Natural killer cell (primary cell): ENCODE measurements around the gene P4HTM. TPM values are rescaled to one million over a fixed set of nuclear protein-coding genes. Genes with fewer than 3 reads are reported as not detected.

Source experiments
- ATAC-seq, 3 donors: fragments of 150-1000 bp in 2 of 3; fragments of 200-7000 bp in 1 of 3; cut with Tn5 transposase; 1 replicate in 1 of 3; 2 replicates in 2 of 3; pipeline ENCODE4 v1.10.0; 2021; ENCODE audit warnings: mild to moderate bottlenecking in 2 of 3, moderate library complexity in 2 of 3
- DNase-seq, 2 donors: peaks; one replicate each; pipeline versions ENCODE4 v3.0.0 to v3.0.0-alpha.2; 2013 to 2021; ENCODE audit warnings: mixed read lengths in 1 of 2
- H3K27ac ChIP-seq: one replicate; pipeline ENCODE4 v1.5.1; 2013; ENCODE audit warnings: mild to moderate bottlenecking, low read length
- H3K27me3 ChIP-seq: one replicate; pipeline ENCODE4 v1.6.1; 2013; ENCODE audit warnings: low read length; ENCODE audit not compliant: control insufficient read depth, insufficient read depth
- H3K36me3 ChIP-seq: one replicate; pipeline ENCODE4 v1.6.1; 2013; ENCODE audit warnings: low read length; ENCODE audit not compliant: control insufficient read depth, insufficient read depth
- H3K4me1 ChIP-seq: one replicate; pipeline ENCODE4 v1.6.1; 2013; ENCODE audit warnings: low read length; ENCODE audit not compliant: control insufficient read depth, insufficient read depth
- H3K4me3 ChIP-seq: one replicate; pipeline ENCODE4 v1.5.1; 2013; ENCODE audit warnings: low read length
- H3K9me3 ChIP-seq: one replicate; pipeline ENCODE4 v1.6.1; 2013; ENCODE audit warnings: low read length; ENCODE audit not compliant: control insufficient read depth, insufficient read depth
- H3K27ac Mint-ChIP-seq, 2 donors: one replicate each; pipeline ENCODE4 v1.8.0; 2022; ENCODE audit warnings: mild to moderate bottlenecking in 2 of 2, mixed read lengths in 2 of 2, moderate library complexity in 1 of 2
- H3K27me3 Mint-ChIP-seq, 2 donors: one replicate each; pipeline ENCODE4 v1.8.0; 2022; ENCODE audit warnings: low read depth in 2 of 2, mixed read lengths in 2 of 2
- H3K36me3 Mint-ChIP-seq: one replicate; pipeline ENCODE4 v1.8.0; 2022; ENCODE audit warnings: mixed read lengths
- H3K4me1 Mint-ChIP-seq, 2 donors: one replicate each; pipeline ENCODE4 v1.8.0; 2022; ENCODE audit warnings: mixed read lengths in 2 of 2
- H3K4me3 Mint-ChIP-seq: one replicate; pipeline ENCODE4 v1.8.0; 2022; ENCODE audit warnings: mild to moderate bottlenecking, moderate library complexity, mixed read lengths
- H3K9me3 Mint-ChIP-seq, 2 donors: one replicate each; pipeline ENCODE4 v1.8.0; 2022; ENCODE audit warnings: mixed read lengths in 2 of 2
- CTCF ChIP-seq: fragments of 200-600 bp; IDR thresholded peaks from one replicate; pipeline ENCODE4 v1.8.0; 2022; ENCODE audit warnings: antibody characterized with exemption
- WGBS: methylation state at CpG from one replicate; pipeline ENCODE4 v1.1.7; 2013; ENCODE audit warnings: missing lambda C conversion rate; ENCODE audit not compliant: insufficient coverage; 5-methylcytosine and 5-hydroxymethylcytosine counted together
- intact Hi-C: fragments of 100-400 bp; cut with micrococcal nuclease; formaldehyde crosslinking; loops from one replicate; pipeline ENCODE4 v1.14.2; 2022
- total RNA-seq, 4 donors: library from RNA; stranded (reverse); fragments of 120-200 nt in 1 of 4; gene quantifications; one replicate each; pipeline versions ENCODE4 v1.2.3 to v1.2.4, GENCODE V29; 2013 to 2022

Gene P4HTM
- total RNA-seq, 3 donors from 2014 or later (not counting 1 experiment from before 2014, with no cell fraction given) = 28.8 to 31.3 (median 30.6) TPM

GRCh38 chr3:49053543-49053942, 63.5 kb downstream of the P4HTM start:
- Mint-ChIP-seq H3K4me3 (no peak overlapping the region), H3K36me3 (peaks cover 8% of the 10 kb centered on the region), H3K27me3 (no peaks in the 10 kb centered on the region), H3K27ac (peak overlapping the region in 1 of 2 donors; percentile 36), H3K4me1 (peaks cover 15 to 18% of the 10 kb centered on the region in 2 donors), H3K9me3 (no peaks in the 10 kb centered on the region)
- WGBS = 80% methylated on average over 1 of the region's 1 CpG
- Histone ChIP-seq H3K27ac (no peak overlapping the region), H3K9me3 (no peaks in the 10 kb centered on the region), H3K4me1 (no peaks in the 10 kb centered on the region), H3K36me3 (peaks cover 45% of the 10 kb centered on the region), H3K4me3 (no peak overlapping the region), H3K27me3 (no peaks in the 10 kb centered on the region)
- intact Hi-C loops = no loop called here
- TF ChIP-seq CTCF = no peak
- ATAC-seq (no peak), DNase-seq (no peak)

DNA sequence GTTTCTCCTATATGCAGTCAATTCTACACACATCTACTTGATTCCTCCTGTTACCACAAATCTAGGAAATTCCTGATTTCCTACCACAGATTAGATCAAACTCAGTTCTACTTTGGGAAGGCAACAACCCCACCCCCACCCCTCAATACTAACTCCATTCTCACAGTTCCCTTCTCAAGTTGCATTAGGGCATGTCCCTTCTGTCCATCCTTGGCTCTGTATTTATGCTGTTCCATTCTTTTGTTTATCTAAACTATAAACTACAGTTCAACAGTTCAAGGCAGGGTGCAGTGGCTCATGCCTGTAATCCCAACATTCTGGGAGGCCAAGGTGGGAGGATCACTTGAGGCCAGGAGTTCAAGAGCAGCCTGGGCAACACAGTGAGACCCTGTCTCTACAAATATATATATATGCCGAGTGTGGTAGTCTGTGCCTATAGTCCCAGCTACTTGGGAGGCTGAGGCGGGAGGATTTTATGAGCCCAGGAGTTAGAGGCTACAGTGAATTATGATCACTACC, 64.4 kb downstream of the P4HTM start:
- no peaks in the 10 kb centered on the region for H3K4me1 ChIP-seq
- no peaks in the 10 kb centered on the region for H3K9me3 Mint-ChIP-seq
- H3K9me3 ChIP-seq = no peaks in the 10 kb centered on the region
- ATAC-seq (no peak), DNase-seq (no peak)
- H3K4me3 ChIP-seq = no peak overlapping the region
- no peak overlapping the region for H3K4me3 Mint-ChIP-seq
- H3K36me3 ChIP-seq = peaks cover 45% of the 10 kb centered on the region
- intact Hi-C loops = no loop called here
- H3K27ac ChIP-seq = no peak overlapping the region
- H3K36me3 Mint-ChIP-seq = peaks cover 8% of the 10 kb centered on the region
- no peaks in the 10 kb centered on the region for H3K27me3 ChIP-seq
- H3K27ac Mint-ChIP-seq = peak overlapping the region; percentile 36 to 42
- no peak for TF ChIP-seq CTCF
- WGBS = 100% methylated on average over 2 of the region's 2 CpGs
- H3K4me1 Mint-ChIP-seq = peaks cover 15 to 18% of the 10 kb centered on the region in 2 donors
- no peaks in the 10 kb centered on the region for H3K27me3 Mint-ChIP-seq

Other genes starting within 250 kb of the P4HTM start
- gene PRKAR2A, start 142.4 kb upstream of the P4HTM start, total RNA-seq = 10 to 100 TPM; 40.5 to 43.5 (median 42.7) TPM
- gene SLC25A20, start 91.4 kb upstream of the P4HTM start, total RNA-seq = 10 to 100 TPM; 29.5 to 64.0 (median 48.3) TPM
- gene ARIH2, start 71.4 kb upstream of the P4HTM start, total RNA-seq = 100 to 1,000 TPM; 239 to 291 (median 243) TPM
- gene WDR6, start 17.1 kb downstream of the P4HTM start, total RNA-seq = 100 to 1,000 TPM; 113 to 167 (median 129) TPM
- 10 to 100 TPM; 16.8 to 20.1 (median 18.0) TPM for gene DALRD3, start 28.3 kb downstream of the P4HTM start, total RNA-seq
- 10 to 100 TPM; 51.0 to 72.9 (median 66.1) TPM for gene NDUFAF3, start 31.9 kb downstream of the P4HTM start, total RNA-seq
- gene IMPDH2, start 39.2 kb downstream of the P4HTM start, total RNA-seq = 10 to 100 TPM; 45.6 to 85.7 (median 50.0) TPM
- gene QRICH1, start 103.8 kb downstream of the P4HTM start, total RNA-seq = 100 to 1,000 TPM; 220 to 230 (median 227) TPM
- gene QARS1, start 114.5 kb downstream of the P4HTM start, total RNA-seq = 100 to 1,000 TPM; 250 to 280 (median 258) TPM
- 10 to 100 TPM; 68.6 to 71.5 (median 68.6) TPM for gene USP19, start 130.6 kb downstream of the P4HTM start, total RNA-seq
- gene LAMB2, start 142.8 kb downstream of the P4HTM start, total RNA-seq = 1 to 10 TPM in 2 of 3 donors, under 1 TPM in 1; 0.75 to 1.7 (median 1.2) TPM
- gene CCDC71, start 176.1 kb downstream of the P4HTM start, total RNA-seq = 10 to 100 TPM; 13.8 to 20.6 (median 15.6) TPM
- gene KLHDC8B, start 181.4 kb downstream of the P4HTM start, total RNA-seq = 1 to 10 TPM; 2.4 to 7.0 (median 3.5) TPM